ENCODE measurements around the gene NPR3.

The NPR3 gene

DNA sequence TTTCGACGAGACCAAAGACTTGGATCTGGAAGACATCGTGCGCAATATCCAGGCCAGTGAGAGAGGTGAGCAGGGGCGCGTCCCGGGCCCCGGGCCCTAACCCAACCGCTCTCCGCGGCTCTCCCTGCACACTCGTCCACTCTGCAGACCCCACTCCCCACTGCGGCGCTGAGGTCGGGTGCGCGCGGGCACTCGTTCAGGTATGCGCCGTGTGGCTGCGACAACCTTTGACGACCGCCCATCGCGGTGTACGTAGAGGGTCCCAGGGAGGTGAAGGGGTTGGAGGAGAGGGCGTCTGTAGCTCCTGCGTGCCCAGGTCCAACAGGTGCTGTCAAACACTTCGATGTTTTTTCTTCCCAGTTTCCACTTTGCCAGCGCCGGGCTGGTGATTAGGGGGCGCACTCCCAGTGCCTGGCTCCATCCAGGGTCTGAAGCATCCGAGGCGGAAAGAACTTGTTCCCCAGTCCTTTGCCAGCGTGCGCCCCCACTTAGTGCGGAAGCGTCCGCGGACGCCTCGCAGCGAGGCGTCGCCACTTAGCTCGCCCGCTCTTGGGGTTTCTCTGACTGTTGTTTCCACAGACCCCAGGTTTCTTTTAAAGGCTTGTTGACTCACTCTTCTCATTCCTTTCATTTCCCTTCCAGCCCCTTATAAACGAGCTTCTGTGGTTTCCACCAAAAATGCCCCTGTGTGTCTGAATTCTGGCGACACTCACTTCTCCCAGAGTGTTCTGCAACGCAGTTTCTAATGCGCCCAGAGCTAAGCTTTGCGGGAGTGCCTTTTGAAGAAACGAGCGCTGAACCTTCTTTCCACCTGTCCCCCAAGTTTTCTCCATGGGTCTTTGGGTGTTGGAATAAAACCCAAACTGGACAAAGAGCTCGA is 1.6 kb downstream of the NPR3 start:
- TF ChIP-seq, protein P1, sequence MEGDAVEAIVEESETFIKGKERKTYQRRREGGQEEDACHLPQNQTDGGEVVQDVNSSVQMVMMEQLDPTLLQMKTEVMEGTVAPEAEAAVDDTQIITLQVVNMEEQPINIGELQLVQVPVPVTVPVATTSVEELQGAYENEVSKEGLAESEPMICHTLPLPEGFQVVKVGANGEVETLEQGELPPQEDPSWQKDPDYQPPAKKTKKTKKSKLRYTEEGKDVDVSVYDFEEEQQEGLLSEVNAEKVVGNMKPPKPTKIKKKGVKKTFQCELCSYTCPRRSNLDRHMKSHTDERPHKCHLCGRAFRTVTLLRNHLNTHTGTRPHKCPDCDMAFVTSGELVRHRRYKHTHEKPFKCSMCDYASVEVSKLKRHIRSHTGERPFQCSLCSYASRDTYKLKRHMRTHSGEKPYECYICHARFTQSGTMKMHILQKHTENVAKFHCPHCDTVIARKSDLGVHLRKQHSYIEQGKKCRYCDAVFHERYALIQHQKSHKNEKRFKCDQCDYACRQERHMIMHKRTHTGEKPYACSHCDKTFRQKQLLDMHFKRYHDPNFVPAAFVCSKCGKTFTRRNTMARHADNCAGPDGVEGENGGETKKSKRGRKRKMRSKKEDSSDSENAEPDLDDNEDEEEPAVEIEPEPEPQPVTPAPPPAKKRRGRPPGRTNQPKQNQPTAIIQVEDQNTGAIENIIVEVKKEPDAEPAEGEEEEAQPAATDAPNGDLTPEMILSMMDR (conservative IDR thresholded peaks at IDR 0.05): no peak
- H3K27ac ChIP-seq: no peak overlapping the region

DNA sequence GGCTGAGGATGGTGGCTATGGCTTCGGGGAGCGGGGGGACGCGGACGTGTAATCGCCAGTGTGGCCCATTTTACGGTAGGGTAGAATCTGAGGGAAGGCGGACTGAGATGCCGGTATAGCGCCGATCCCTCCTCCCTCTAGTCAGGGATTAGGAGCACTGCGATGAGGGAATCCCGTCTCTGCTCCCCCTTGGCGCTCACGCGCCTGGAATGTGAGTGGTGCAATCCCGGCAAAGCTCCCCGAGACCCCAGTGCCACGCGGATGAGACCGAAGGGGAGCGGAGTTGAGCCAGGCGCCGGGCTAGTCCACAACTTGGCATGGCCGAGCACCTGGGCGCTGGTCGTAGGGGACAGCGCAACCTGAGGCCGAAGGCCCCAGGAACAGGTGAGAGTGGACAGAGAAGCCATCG is 2.2 kb downstream of the NPR3 start:
- H3K27ac ChIP-seq: no peak overlapping the region

DNA sequence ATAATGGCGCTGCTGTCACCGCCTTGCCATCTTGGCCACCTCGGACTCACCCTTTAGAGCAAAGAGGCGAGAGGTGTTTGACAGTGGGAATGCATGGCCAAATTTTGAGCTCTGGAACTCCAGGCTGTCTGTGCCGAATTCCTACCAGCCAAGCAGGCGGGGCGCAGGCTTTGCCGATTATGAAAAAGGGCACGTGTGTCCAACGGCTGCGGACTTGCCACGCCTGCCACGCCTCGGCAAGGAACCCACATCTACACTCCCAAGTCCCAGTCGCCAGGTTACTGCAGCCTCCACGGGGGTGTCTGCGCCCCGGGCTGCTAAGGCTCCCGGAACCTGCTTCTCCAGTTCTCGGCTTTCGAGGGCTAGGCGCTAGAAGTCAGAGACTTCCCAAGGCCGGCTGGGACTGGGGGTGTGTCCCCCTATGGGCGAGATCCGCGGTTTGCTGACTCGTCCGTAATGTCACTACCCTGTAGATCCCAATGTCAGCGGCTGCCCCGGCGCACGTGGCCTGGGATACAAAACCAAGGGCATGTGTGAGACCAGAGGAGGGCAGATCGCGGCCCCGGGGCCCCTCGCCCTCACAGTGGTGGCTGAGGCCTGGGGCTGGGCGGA is 2.8 kb downstream of the NPR3 start:
- TF ChIP-seq, protein P1 (conservative IDR thresholded peaks at IDR 0.05): no peak
- no peak overlapping the region for H3K27ac ChIP-seq

More for the DNA sequence above, 2.2 kb downstream of the NPR3 start:
- TF ChIP-seq, protein P1 (conservative IDR thresholded peaks at IDR 0.05): no peak

DNA sequence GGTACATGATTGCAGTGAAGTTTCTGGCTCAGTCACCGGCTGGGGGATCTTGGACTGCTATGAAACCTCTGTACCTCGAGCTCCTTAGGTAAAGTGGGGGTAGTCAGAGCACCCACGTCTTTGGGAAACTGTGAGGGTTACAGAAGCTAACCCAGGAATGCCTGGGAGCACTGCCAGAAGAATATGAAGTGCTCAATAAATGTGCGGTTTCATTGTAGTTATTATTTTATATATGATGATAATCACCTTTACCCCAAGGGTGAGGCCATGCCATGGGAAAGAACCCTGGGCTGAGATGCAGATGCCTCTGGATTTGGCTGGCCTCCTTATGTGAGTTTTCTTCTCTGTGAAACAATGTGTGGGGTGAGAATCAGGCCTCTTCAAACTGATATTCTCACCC is 3.7 kb downstream of the NPR3 start:
- H3K27ac ChIP-seq: no peak overlapping the region

DNA sequence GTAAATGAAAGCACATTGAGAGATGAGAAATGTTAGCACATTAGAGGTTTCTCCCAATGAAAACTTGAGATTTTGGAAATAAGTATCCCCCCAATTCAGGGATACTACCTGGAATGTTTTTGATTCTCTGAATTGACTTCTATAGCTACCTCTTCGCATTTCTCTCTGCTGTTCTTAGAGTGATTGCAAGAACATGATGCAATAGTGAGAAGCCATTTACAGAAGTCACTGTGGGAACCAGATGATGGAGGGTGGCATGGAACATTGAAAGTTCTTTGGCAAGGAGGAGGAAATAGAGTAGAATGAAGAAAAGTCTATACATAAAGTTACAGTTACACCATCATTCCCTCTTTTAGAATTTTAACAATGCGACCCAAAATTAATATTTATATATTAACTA is 9.2 kb downstream of the NPR3 start:
- TF ChIP-seq, protein P1 (conservative IDR thresholded peaks at IDR 0.05): no peak
- H3K27ac ChIP-seq: no peak overlapping the region

More for the DNA sequence above, 3.7 kb downstream of the NPR3 start:
- TF ChIP-seq, protein P1 (conservative IDR thresholded peaks at IDR 0.05): no peak

DNA sequence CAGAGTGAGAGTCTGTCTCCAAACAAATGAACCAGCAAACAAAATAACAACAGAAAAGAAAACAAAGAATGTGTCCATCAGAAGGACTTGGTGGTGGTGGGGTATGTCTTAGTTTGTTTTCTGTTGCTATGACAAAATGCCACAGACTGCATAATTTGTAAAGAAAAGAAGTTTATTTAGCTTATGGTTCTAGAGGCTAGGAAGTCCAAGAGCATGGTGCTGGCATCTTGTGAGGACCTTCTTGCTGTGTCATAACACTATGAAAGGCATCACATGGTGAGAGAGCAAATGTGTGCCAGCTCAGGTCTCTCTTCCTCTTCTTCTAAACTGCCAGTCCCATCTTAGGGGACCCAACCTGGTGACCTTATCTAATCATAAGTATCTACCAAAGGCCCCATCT is 10.5 kb downstream of the NPR3 start:
- TF ChIP-seq, protein P1 (conservative IDR thresholded peaks at IDR 0.05): no peak

DNA sequence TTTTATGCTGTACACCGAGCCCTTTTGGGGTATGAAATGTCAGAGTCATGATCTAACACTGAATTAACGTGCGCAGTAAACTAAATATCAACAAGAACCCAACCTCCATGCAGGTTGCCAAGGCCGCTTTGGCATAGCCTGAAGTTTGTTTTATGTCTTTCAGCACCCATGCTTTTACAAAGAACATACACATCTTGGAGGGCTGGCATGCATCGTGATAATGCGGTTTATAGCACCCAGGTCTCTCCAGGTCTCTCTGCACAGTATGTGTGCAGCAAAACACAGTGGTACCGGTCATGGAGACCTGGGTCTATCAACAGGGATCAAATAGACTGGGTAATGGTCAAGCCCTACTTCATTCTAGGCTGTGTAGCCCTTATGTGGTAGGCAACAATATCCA is 11.8 kb downstream of the NPR3 start:
- TF ChIP-seq, protein P1 (conservative IDR thresholded peaks at IDR 0.05): no peak

More for the DNA sequence above, 10.5 kb downstream of the NPR3 start:
- H3K27ac ChIP-seq: no peak overlapping the region

More for the DNA sequence above, 11.8 kb downstream of the NPR3 start:
- no peak overlapping the region for H3K27ac ChIP-seq

All from VCaP (cell line).